ENCODE measurements around the gene PTCD1.

Gene PTCD1

GRCh38 chr7:99374111-99375064 is 64.2 kb downstream of the PTCD1 start, which contains the start of gene ARPC1B:
Gene ARPC1B, plus strand, starts transcription at chr7:99374730. Its CDS starts 10,985 bp downstream, at chr7:99385715.
- CTCF ChIA-PET = no interaction called here
- TF ChIP-seq ARNT (IDR thresholded peaks at IDR 0.05) (no peak), ELF4 (IDR thresholded peaks at IDR 0.05) (no peak), NFRKB (IDR thresholded peaks at IDR 0.05) (no peak), LEF1 (IDR thresholded peaks at IDR 0.05; ENCODE audit: borderline replicate concordance) (no peak), FOXA1 (IDR thresholded peaks at IDR 0.05) (no peak), L3MBTL2 (conservative IDR thresholded peaks at IDR 0.05) (no peak), FOXK2 (IDR thresholded peaks at IDR 0.05) (no peak), FOXM1 (IDR thresholded peaks at IDR 0.05; ENCODE audit: borderline replicate concordance) (no peak), CTBP1 (IDR thresholded peaks at IDR 0.05; ENCODE audit: borderline replicate concordance) (no peak), ZNF384 (IDR thresholded peaks at IDR 0.05) (no peak), SP1 (IDR thresholded peaks at IDR 0.05) (no peak), BHLHE40 (IDR thresholded peaks at IDR 0.05; ENCODE audit: borderline replicate concordance) (no peak), SUZ12 (IDR thresholded peaks at IDR 0.05) (no peak), HDGF (IDR thresholded peaks at IDR 0.05; ENCODE audit: borderline replicate concordance) (no peak), TARDBP (IDR thresholded peaks at IDR 0.05) (no peak)
- TF ChIP-seq, protein P1, sequence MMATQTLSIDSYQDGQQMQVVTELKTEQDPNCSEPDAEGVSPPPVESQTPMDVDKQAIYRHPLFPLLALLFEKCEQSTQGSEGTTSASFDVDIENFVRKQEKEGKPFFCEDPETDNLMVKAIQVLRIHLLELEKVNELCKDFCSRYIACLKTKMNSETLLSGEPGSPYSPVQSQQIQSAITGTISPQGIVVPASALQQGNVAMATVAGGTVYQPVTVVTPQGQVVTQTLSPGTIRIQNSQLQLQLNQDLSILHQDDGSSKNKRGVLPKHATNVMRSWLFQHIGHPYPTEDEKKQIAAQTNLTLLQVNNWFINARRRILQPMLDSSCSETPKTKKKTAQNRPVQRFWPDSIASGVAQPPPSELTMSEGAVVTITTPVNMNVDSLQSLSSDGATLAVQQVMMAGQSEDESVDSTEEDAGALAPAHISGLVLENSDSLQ (IDR thresholded peaks at IDR 0.05) = no peak
- POLR2A ChIA-PET = interaction anchor here (0.6 to 1.4 kb wide), 2 partner anchors 34 to 49 kb away, joined by 3 read pairs; partner anchors contain the start of genes ARPC1A, BUD31 and PDAP1
- peak; percentile 89 for DNase-seq (ENCODE audit: extremely low spot score)

- no peak for TF ChIP-seq SUZ12 (IDR thresholded peaks at IDR 0.05)
- TF ChIP-seq LEF1 (IDR thresholded peaks at IDR 0.05; ENCODE audit: borderline replicate concordance) = no peak
- no peak for TF ChIP-seq FOXK2 (IDR thresholded peaks at IDR 0.05)
- TF ChIP-seq FOXA1 (IDR thresholded peaks at IDR 0.05) = no peak
- no peak for TF ChIP-seq BHLHE40 (IDR thresholded peaks at IDR 0.05; ENCODE audit: borderline replicate concordance)
- TF ChIP-seq FOXM1 (IDR thresholded peaks at IDR 0.05; ENCODE audit: borderline replicate concordance) = no peak
- TF ChIP-seq HDGF (IDR thresholded peaks at IDR 0.05; ENCODE audit: borderline replicate concordance) = no peak
- POLR2A ChIA-PET = interaction anchor here (0.6 to 1.4 kb wide), 3 partner anchors 35 to 48 kb away, joined by 3 to 5 read pairs (median 3); partner anchors contain the start of genes ARPC1A, BUD31 and PDAP1
- CTCF ChIA-PET = no interaction called here
These were observed 65.2 kb downstream of the PTCD1 start for GRCh38 chr7:99373091-99374066.

GRCh38 chr7:99372275-99373090 is 66.1 kb downstream of the PTCD1 start:
- no peak for DNase-seq (ENCODE audit: extremely low spot score)
- TF ChIP-seq FOXK2 (IDR thresholded peaks at IDR 0.05) (no peak), HDGF (IDR thresholded peaks at IDR 0.05; ENCODE audit: borderline replicate concordance) (no peak), L3MBTL2 (conservative IDR thresholded peaks at IDR 0.05) (no peak), CTBP1 (IDR thresholded peaks at IDR 0.05; ENCODE audit: borderline replicate concordance) (no peak), LEF1 (IDR thresholded peaks at IDR 0.05; ENCODE audit: borderline replicate concordance) (no peak), TARDBP (IDR thresholded peaks at IDR 0.05) (no peak), ARNT (IDR thresholded peaks at IDR 0.05) (no peak)
- ChIA-PET POLR2A (interaction anchor here (1.1 kb wide), 1 partner anchor 36 kb away, joined by 5 read pairs; the partner anchor contains the start of genes BUD31 and PDAP1), CTCF (no interaction called here)

More at GRCh38 chr7:99373091-99374066, 65.2 kb downstream of the PTCD1 start:
- DNase-seq (ENCODE audit: extremely low spot score) = no peak

DNA sequence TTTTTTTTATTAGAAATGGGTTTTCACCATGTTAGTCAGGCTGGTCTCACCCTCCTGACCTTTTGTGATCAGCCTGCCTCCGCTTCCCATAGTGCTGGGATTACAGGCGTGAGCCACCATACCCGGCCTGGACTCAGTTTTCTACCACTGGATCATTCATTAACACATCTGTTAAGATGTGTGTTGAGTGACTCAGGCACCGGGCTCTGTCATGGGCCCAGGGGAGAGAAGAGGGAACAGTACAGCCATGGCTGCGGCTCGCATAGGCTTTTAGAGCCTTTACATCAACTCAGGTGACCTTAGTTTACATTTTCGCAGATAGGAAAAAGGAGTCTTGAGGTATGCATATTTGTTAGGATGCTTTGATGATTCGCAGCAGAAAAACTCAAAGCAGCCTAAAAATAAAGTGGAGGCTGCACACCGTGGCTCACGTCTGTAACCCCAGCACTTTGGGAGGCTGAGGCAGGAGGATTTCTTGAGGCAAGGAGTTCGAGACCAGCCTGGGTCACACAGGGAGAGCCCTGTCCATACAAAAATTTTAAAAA is 67.2 kb downstream of the PTCD1 start:
- TF ChIP-seq FOXK2 (IDR thresholded peaks at IDR 0.05) (no peak), LEF1 (IDR thresholded peaks at IDR 0.05; ENCODE audit: borderline replicate concordance) (no peak), ELF4 (IDR thresholded peaks at IDR 0.05) (no peak), L3MBTL2 (conservative IDR thresholded peaks at IDR 0.05) (no peak), SP1 (IDR thresholded peaks at IDR 0.05) (no peak), SUZ12 (IDR thresholded peaks at IDR 0.05) (no peak), HDGF (IDR thresholded peaks at IDR 0.05; ENCODE audit: borderline replicate concordance) (no peak), FOXA1 (IDR thresholded peaks at IDR 0.05) (no peak), TARDBP (IDR thresholded peaks at IDR 0.05) (no peak)
- POLR2A ChIA-PET = no interaction called here
- CTCF ChIA-PET = no interaction called here
- DNase-seq (ENCODE audit: extremely low spot score) = no peak

- TF ChIP-seq, protein P1 (IDR thresholded peaks at IDR 0.05) = no peak
- no peak for TF ChIP-seq SP1 (IDR thresholded peaks at IDR 0.05)
- TF ChIP-seq TARDBP (IDR thresholded peaks at IDR 0.05) = no peak
- no peak for TF ChIP-seq HDGF (IDR thresholded peaks at IDR 0.05; ENCODE audit: borderline replicate concordance)
- TF ChIP-seq BHLHE40 (IDR thresholded peaks at IDR 0.05; ENCODE audit: borderline replicate concordance) = no peak
- TF ChIP-seq NFRKB (IDR thresholded peaks at IDR 0.05) = no peak
- TF ChIP-seq CTBP1 (IDR thresholded peaks at IDR 0.05; ENCODE audit: borderline replicate concordance) = no peak
- no peak for TF ChIP-seq ELF4 (IDR thresholded peaks at IDR 0.05)
- TF ChIP-seq L3MBTL2 (conservative IDR thresholded peaks at IDR 0.05) = no peak
- TF ChIP-seq FOXK2 (IDR thresholded peaks at IDR 0.05) = no peak
- no peak for TF ChIP-seq SUZ12 (IDR thresholded peaks at IDR 0.05)
- TF ChIP-seq ARNT (IDR thresholded peaks at IDR 0.05) = no peak
- no peak for TF ChIP-seq FOXM1 (IDR thresholded peaks at IDR 0.05; ENCODE audit: borderline replicate concordance)
- TF ChIP-seq FOXA1 (IDR thresholded peaks at IDR 0.05) = no peak
- ChIA-PET POLR2A (interaction anchor here (0.8 kb wide), 1 partner anchor 39 kb away, joined by 3 read pairs; the partner anchor contains the start of genes BUD31 and PDAP1), CTCF (no interaction called here)
- DNase-seq (ENCODE audit: extremely low spot score) = peak; percentile 18
These were observed 68.7 kb downstream of the PTCD1 start for GRCh38 chr7:99369767-99370391.
